PC-9 (cell line): ENCODE results near the gene GALT.

Source experiments
- EZH2 ChIP-seq: fragments of 200-600 bp; sonication (generic); IDR thresholded peaks from 2 replicates; pipeline ENCODE4 v1.8.0; 2017; ENCODE audit warnings: antibody characterized with exemption, low read depth
- TF ChIP-seq, protein P1 (sequence below): fragments of 200-600 bp; sonication (generic); conservative IDR thresholded peaks from 2 replicates; pipeline ENCODE4 v1.6.1; 2017; ENCODE audit warnings: mixed run types, antibody characterized with exemption, mild to moderate bottlenecking, moderate library complexity

- TF ChIP-seq, protein P1, sequence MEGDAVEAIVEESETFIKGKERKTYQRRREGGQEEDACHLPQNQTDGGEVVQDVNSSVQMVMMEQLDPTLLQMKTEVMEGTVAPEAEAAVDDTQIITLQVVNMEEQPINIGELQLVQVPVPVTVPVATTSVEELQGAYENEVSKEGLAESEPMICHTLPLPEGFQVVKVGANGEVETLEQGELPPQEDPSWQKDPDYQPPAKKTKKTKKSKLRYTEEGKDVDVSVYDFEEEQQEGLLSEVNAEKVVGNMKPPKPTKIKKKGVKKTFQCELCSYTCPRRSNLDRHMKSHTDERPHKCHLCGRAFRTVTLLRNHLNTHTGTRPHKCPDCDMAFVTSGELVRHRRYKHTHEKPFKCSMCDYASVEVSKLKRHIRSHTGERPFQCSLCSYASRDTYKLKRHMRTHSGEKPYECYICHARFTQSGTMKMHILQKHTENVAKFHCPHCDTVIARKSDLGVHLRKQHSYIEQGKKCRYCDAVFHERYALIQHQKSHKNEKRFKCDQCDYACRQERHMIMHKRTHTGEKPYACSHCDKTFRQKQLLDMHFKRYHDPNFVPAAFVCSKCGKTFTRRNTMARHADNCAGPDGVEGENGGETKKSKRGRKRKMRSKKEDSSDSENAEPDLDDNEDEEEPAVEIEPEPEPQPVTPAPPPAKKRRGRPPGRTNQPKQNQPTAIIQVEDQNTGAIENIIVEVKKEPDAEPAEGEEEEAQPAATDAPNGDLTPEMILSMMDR = no peak
- TF ChIP-seq EZH2 = no peak
Measured at GRCh38 chr9:34658461-34658860, 12.0 kb downstream of the GALT start.
